ENCODE data around the gene ATL3.
"Not testable (repeated sequence)": the region's sequence is repeated elsewhere in the genome, so short reads cannot be mapped to it uniquely, and the experiment has no call there.

The ATL3 gene

DNA sequence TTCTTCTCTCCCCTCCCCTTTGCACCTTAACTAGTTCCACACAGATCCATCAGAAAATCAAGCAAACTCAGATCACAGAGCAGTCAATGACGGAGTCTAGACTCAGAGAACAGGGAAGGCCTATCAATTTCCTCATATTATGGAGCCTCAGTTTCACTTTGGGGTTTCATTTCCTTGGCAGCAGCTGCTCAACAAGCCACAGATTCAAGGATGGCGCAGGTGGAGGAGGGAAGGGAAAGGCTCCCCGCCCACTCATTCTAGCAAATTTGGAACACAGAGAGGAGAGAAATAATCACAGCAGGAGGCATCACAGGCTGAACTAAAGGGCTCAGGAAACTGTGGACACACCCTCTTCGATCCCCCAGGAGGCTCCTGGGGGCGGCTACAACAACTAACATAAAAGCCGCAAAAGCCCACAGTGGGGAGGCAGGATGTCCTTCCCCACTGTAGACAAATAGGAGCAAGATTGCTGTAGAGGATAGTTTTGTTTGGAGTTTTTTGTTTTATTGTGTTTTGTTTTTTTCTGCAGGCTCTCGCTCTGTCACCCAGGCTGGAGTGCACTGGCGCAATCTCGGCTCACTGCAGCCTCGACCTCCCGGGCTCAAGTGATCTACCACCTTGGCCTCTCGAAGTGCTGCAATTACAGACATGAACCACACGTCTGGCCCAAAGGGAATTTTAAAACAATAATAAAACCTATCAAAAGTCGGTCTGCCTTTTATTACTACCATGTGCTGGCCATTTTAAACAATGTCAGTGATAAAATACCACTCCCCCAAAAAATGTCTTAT, 60.4 kb downstream of the ATL3 start:
- intact Hi-C loops (cut with DNase I; ENCODE audit: low total_unique reads): no loop called here
- peaks cover 0 to 50% (median 36%) of the 10 kb centered on the region in 4 donors for H3K4me1 ChIP-seq
- TF ChIP-seq, protein P1, sequence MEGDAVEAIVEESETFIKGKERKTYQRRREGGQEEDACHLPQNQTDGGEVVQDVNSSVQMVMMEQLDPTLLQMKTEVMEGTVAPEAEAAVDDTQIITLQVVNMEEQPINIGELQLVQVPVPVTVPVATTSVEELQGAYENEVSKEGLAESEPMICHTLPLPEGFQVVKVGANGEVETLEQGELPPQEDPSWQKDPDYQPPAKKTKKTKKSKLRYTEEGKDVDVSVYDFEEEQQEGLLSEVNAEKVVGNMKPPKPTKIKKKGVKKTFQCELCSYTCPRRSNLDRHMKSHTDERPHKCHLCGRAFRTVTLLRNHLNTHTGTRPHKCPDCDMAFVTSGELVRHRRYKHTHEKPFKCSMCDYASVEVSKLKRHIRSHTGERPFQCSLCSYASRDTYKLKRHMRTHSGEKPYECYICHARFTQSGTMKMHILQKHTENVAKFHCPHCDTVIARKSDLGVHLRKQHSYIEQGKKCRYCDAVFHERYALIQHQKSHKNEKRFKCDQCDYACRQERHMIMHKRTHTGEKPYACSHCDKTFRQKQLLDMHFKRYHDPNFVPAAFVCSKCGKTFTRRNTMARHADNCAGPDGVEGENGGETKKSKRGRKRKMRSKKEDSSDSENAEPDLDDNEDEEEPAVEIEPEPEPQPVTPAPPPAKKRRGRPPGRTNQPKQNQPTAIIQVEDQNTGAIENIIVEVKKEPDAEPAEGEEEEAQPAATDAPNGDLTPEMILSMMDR (IDR thresholded peaks at IDR 0.05): no peak
- H3K36me3 ChIP-seq: peaks cover 0 to 4% (median 0%) of the 10 kb centered on the region in 3 donors
- H3K4me3 ChIP-seq: no peak overlapping the region
- H3K27me3 ChIP-seq: no peaks in the 10 kb centered on the region
- H3K27ac ChIP-seq: peak overlapping the region; percentile 22 to 75
- no peak for DNase-seq
- no peaks in the 10 kb centered on the region for H3K9me3 ChIP-seq

DNA sequence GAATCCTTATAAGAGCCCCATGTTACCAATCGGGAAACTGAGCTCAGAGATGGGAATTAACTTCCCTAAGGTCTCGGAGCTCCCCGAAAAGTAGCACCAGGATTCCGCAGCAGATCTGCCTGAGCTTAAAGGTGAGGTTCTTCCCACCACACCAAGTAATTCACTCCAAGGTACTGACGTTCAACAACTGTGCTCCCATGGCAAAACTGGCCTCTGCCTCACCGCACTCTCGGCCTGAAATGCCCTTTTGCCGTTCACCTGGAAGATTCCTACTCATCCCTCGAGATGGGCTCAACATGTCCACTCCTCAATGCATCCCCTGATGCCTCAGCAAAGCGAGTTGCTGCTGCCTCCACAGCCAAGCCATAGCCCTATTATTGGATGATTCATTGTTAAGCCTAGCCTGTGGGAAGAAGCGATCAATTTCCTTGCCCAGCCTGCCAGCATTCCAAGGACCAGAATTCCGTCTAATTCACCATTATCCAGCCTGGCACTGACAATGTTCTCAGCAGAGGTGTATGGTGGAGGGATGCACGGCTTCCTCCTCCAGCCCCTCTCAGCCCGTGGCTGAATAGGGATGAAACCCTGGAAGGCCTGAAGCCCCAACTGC, 61.1 kb downstream of the ATL3 start:
- H3K27ac ChIP-seq: peak overlapping the region; percentile 36 to 50
- peaks cover 0 to 4% (median 0%) of the 10 kb centered on the region in 3 donors for H3K36me3 ChIP-seq
- H3K9me3 ChIP-seq: no peaks in the 10 kb centered on the region
- TF ChIP-seq, protein P1 (IDR thresholded peaks at IDR 0.05): no peak
- no peak overlapping the region for H3K4me3 ChIP-seq
- peaks cover 0 to 50% (median 36%) of the 10 kb centered on the region in 4 donors for H3K4me1 ChIP-seq
- intact Hi-C loops (cut with DNase I; ENCODE audit: low total_unique reads): loop anchor here (5.0 kb wide), 1 partner anchor 73 kb away; the partner anchor contains the start of gene PLAAT4
- H3K27me3 ChIP-seq: no peaks in the 10 kb centered on the region
- DNase-seq: peak in 1 of 2 donors; percentile 41

DNA sequence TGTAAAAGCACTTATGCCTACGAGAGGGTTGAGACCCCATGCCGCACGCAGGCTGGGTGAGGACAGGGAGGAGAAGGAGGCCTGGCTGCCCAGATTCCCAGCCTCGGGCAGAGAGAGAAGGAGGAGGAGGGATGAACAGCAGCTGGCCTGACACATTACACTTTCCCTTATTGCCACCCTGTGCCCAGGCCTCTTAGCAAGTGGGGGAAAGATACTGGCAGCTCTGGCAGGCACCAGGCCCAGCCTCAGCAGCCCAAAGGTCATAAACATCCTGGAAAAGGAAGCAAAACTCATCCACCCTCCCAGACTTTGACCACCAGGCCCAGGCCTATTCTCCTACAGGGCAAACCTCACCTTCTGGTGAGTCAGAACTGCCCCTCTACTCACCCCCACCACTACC, 61.6 kb downstream of the ATL3 start:
- Histone ChIP-seq H3K4me3 (no peak overlapping the region), H3K27me3 (no peaks in the 10 kb centered on the region), H3K36me3 (peaks cover 0 to 4% (median 0%) of the 10 kb centered on the region in 3 donors), H3K27ac (peak overlapping the region; percentile 36 to 50), H3K9me3 (no peaks in the 10 kb centered on the region), H3K4me1 (peaks cover 0 to 50% (median 35%) of the 10 kb centered on the region in 4 donors)
- intact Hi-C loops (cut with DNase I; ENCODE audit: low total_unique reads): loop anchor here (5.0 kb wide), 1 partner anchor 72 kb away; the partner anchor contains the start of gene PLAAT4
- TF ChIP-seq, protein P1 (IDR thresholded peaks at IDR 0.05): no peak
- DNase-seq: peak in 1 of 2 donors; percentile 62

DNA sequence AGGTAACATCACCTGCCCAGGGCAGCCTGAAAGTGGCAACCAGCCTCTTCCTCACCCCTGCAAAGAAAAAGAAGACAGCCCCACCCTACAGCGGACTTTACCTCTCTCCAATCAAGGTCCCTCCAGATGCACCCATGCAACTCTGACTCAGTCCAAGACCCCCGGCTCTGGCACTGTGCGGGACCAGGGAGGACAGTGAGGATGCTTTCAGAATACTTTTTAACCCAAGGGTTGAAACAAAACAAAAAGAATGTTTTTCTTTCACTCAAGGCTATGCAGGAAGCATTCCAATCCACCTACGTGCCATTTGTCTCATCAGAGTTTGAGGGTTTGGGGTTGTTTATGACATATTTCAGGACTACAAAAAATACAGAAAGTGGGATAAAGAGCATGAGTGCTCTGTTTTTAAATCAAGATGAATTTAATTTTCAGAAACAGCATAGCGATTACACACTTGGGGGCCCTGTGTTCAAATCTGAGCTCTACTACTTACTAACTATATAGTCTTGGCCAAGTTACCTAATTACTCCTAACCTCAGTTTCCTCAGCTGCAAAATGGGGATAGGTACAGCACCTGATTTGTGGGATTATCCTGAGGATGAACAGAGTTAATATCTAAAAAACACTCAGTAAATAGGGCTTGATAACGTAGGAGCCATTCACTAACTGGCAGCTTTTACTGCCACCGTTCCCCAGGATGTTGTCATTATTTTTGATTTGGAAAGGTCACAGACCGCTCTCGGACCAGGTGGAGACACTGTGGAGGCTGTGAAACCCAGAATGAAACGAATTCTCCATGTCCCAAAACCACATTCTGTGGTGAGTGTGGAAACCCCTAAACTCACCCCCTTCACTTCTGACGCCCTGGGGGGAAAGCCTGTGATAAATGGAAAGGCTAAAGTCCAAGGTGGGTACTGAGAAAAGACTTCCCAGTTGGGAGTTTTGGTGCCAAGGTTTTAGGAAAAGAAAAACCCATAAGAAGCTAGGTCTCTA, 62.5 kb downstream of the ATL3 start:
- TF ChIP-seq, protein P1 (IDR thresholded peaks at IDR 0.05): no peak
- peaks cover 0 to 54% (median 37%) of the 10 kb centered on the region in 4 donors for H3K4me1 ChIP-seq
- H3K4me3 ChIP-seq: no peak overlapping the region
- DNase-seq: peak in 1 of 2 donors; percentile 52
- H3K36me3 ChIP-seq: peaks cover 0 to 4% (median 0%) of the 10 kb centered on the region in 3 donors
- H3K27ac ChIP-seq: peak overlapping the region; percentile 36 to 50
- H3K27me3 ChIP-seq: no peaks in the 10 kb centered on the region
- H3K9me3 ChIP-seq: no peaks in the 10 kb centered on the region
- intact Hi-C loops (cut with DNase I; ENCODE audit: low total_unique reads): loop anchor here (5.0 kb wide), 1 partner anchor 71 kb away; the partner anchor contains the start of gene PLAAT4

DNA sequence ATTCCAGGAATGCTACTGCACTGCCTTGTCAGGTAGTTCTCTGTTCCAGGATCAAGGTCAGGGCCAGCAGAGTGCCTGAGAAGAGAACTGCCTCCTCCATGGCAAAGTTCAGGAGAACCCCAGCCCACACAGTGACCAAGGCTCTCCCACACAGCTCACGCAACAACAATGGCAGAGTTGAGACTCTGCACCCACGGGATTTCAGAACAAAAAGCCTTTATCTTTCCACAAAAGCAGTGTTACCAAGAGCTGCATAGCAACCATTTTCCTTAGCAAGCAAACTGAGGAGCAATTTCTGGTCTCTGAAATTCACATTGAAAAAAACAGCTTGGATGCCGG, 68.0 kb downstream of the ATL3 start:
- peaks cover 0 to 28% (median 19%) of the 10 kb centered on the region in 4 donors for H3K4me1 ChIP-seq
- TF ChIP-seq, protein P1 (IDR thresholded peaks at IDR 0.05): no peak

DNA sequence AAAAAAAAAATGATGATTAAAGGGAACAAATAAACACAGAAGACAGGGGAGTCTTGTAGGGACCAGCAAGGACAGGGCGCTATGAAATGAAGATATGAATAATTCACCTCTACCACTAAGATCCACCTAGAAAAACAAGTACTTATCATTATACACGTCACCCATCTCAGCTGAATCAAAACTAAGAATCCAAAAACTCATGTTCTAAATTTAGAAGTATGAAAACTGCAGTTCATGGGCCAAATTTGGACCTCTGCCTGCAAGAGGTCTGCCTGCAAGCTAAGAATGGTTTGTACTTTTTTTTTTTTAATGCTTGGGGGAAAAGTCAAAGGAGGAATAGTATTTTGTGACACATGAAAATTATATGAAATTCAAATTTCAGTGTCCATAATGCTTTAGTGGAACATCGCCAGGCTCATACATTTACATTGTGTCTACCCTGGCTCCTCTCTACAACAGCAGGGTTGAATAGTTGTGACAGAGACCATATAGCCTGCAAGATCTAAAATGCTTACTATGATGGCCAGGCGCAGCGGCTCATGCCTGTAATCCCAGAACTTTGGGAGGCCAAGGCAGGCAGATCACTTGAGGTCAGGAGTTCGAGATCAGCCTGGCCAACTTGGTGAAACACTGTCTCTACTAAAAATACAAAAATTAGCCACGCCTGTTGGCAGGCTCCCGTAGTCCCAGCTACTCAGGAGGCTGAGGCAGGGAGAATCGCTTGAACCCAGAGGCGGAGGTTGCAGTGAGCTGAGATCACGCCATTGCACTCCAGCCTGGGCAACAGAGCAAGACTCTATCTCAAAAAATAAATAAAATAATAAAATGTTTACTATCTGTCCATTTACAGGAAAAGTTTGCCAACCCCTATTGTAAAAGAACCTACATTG, 68.6 kb downstream of the ATL3 start:
- H3K4me3 ChIP-seq; intact Hi-C loops (cut with DNase I; ENCODE audit: low total_unique reads); H3K27me3 ChIP-seq; H3K9me3 ChIP-seq: not testable (repeated sequence)
- H3K36me3 ChIP-seq: peaks cover 3 to 18% (median 4%) of the 10 kb centered on the region in 3 donors
- H3K27ac ChIP-seq: peak overlapping the region; percentile 54 to 61
- peaks cover 0 to 26% (median 18%) of the 10 kb centered on the region in 4 donors for H3K4me1 ChIP-seq
- peak in 1 of 2 donors; percentile 46 for DNase-seq

More for the DNA sequence above, 68.0 kb downstream of the ATL3 start:
- H3K4me3 ChIP-seq: no peak overlapping the region
- DNase-seq: no peak
- peaks cover 0 to 12% (median 0%) of the 10 kb centered on the region in 3 donors for H3K36me3 ChIP-seq
- peak overlapping the region; percentile 54 to 61 for H3K27ac ChIP-seq
- H3K9me3 ChIP-seq: no peaks in the 10 kb centered on the region
- intact Hi-C loops (cut with DNase I; ENCODE audit: low total_unique reads): no loop called here
- no peaks in the 10 kb centered on the region for H3K27me3 ChIP-seq

All from tibial artery (tissue), 4 donors.